ENCODE results near the gene ZNF487.
A peak's percentile ranks its signal among the peaks of the same experiment; 100 is the strongest.

- TF ChIP-seq PKNOX1 (IDR thresholded peaks at IDR 0.05) (no peak), CTCF (IDR thresholded peaks at IDR 0.05 in 2 of 3, conservative IDR thresholded peaks at IDR 0.05 in 1 of 3; ENCODE audit: control insufficient read depth in 2 of 3, extremely low read depth in 1 of 3, insufficient read depth in 1 of 3, low read depth in 3 of 3, low read length in 3 of 3) (peak; percentile 36 to 46 (median 42); a peak in 5 of 6 replicates), FOXM1 (IDR thresholded peaks at IDR 0.05; ENCODE audit: low read depth, low read length) (no peak), RAD21 (IDR thresholded peaks at IDR 0.05; ENCODE audit: insufficient read depth, low read depth, low read length) (peak; percentile 49; the same call in 1 of the 2 replicates), NFYB (IDR thresholded peaks at IDR 0.05; ENCODE audit: insufficient read depth, low read depth, low read length) (no peak), RCOR1 (conservative IDR thresholded peaks at IDR 0.05; ENCODE audit: low read depth, low read length) (no peak), NR2C2 (IDR thresholded peaks at IDR 0.05; ENCODE audit: borderline replicate concordance, control insufficient read depth, insufficient read length, low read depth) (no peak), USF2 (IDR thresholded peaks at IDR 0.05; ENCODE audit: borderline replicate concordance, low read depth, low read length) (no peak), EZH2 (IDR thresholded peaks at IDR 0.05; ENCODE audit: borderline replicate concordance, control insufficient read depth, low read depth, low read length) (no peak), CHD2 (IDR thresholded peaks at IDR 0.05; ENCODE audit: borderline replicate concordance, low read depth, low read length) (no peak)
Observed at GRCh38 chr10:43390759-43391158, 46.2 kb upstream of the ZNF487 start.

Data from GM12878 (cell line).